GF-D8 (cell line): ENCODE data around the gene STAG1.
"Not testable (repeated sequence)": the region's sequence is repeated elsewhere in the genome, so short reads cannot be mapped to it uniquely, and the experiment has no call there.

Source experiments
- DNase-seq: peaks from one replicate; lab custom pipeline; 2025; lab: John Stamatoyannopoulos, UW

The STAG1 gene

GRCh38 chr3:136503056-136503455, 249.1 kb downstream of the STAG1 start:
- DNase-seq, result no peak

GRCh38 chr3:136498919-136499447, 253.2 kb downstream of the STAG1 start:
- no peak for DNase-seq

DNA sequence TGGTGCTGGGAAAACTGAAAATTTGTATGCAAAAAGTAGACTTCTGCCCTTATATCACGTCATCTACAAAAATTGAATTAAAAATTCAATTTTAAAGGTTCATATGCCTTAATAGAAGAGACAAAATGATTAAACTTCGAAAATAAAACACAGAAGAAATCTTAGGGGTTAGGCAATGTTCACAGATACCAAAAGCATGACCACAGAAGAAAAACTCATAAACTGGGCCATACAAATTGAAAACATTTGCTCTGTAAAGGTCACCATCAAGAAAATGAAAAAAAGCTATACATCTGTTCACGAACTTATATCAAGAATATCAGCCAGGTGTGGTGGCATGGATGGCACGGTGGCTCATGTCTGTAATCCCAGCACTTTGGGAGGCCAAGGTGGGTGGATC, 257.0 kb downstream of the STAG1 start:
- no peak for DNase-seq

DNA sequence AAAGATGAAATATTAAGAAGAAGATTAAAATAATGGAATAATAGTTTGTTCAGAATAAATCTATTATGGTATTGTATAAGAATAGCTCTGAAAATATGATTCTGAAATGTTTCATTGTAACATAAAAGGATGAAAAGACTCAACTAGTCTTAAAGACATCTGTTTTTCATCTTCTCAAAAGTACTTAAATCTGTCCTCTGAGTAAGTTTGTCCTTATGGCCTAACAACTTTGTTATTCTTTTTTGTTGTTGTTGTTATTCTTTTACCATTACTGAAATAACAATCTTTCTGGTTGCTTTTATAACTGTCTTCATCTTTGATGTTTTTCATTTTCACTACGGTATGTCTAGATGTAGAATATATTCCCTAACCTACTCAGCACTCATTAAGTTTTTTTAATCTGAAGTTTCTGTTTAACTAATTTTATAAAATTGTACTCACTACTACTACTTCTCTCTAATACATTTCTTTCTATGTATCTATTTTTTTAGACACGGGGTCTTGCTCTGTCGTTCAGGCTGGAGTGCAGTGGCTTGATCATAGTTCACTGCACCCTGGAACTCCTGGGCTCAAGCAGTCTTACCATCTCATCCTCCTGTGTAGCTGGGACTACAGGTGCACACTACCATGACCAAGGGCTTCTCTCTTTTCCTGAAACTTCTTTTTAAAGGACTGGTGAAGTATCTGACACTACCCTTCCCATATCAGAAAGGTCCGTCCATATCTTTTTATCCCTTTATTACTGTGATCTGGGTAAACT, 261.4 kb downstream of the STAG1 start:
- no peak for DNase-seq

GRCh38 chr3:136485777-136486176, 266.4 kb downstream of the STAG1 start:
- DNase-seq, result no peak

GRCh38 chr3:136476280-136476679, 275.9 kb downstream of the STAG1 start:
- no peak for DNase-seq

GRCh38 chr3:136474876-136475275, 277.3 kb downstream of the STAG1 start:
- not testable (repeated sequence) for DNase-seq

GRCh38 chr3:136473716-136474326, 278.4 kb downstream of the STAG1 start:
- DNase-seq, result no peak

DNA sequence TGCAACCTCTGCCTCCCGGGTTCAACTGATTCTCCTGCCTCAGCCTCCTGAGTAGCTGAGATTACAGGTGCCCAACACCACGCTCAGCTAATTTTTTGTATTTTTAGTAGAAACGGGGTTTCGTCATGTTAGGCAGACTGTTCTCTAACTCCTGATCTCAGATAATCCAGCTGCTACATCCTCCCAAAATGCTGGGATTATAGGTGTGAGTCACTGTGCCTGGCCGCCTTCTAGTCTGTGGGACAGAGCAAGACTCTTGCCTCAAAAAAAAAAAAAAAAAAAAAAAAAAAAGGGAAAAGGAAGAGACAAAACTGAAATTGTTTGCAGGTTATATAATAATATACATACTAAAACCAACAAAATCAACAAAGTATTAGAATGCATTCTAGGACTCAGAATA, 286.9 kb downstream of the STAG1 start:
- no peak for DNase-seq

GRCh38 chr3:136464502-136464901, 287.7 kb downstream of the STAG1 start:
- no peak for DNase-seq

DNA sequence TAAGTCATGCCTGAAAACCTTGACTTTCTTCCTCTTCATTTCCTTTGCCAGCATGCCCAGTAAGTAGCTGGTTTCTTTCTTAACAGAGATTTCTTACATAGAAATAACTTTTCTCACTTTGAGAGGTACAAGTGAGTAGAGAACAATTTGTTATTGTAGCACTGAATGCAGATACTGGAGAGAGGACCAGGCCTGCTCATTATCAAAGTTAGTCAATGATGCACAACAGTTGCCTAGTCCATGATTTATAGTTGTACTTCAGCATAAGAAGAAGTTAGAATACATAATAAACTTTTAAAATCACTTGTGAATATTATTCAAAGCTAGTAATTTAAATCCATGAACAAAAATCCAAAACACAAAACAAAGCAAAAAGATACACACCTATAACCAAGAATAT, 289.0 kb downstream of the STAG1 start:
- no peak for DNase-seq

DNA sequence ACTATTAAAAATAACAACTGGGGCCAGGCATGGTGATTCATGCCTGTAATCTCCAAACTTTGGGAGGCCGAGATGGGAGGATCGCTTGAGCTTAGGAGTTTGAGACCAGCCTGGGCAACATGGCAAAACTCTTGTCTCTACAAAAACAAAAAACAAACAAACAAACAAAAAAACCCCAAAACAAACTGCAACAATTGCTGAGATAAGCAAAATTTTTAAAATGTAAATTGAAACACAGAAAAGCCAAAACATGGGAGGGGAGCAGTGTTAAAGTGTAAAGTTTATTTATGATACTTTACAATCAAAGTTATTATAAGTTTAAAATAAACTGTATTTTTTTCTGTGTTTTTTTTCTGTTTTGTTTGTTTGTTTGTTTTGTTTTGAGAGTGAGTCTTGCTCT, 294.4 kb downstream of the STAG1 start:
- no peak for DNase-seq

- DNase-seq, result no peak
Observed at GRCh38 chr3:136456196-136456595, 296.0 kb downstream of the STAG1 start.

DNA sequence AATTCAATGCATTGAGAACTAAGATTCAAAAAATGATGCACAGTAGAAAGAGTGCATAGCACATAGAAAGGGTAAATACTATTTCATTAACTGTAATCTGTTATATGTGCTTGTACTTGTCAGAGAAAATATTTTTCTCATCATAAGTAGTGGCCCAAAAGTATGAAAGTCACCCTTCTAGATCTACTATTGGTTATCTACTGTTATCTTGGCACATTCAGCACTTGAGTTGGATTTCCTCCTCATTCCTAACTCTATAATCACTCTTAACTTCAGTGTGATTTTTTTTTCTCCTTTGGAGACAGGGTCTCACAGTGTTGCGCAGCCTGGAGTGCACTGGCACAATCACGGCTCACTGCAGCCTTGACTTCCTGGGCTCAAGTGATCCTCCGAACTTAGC, 307.6 kb downstream of the STAG1 start:
- no peak for DNase-seq

- DNase-seq, result no peak
Observed at GRCh38 chr3:136437043-136437442, 315.1 kb downstream of the STAG1 start.

GRCh38 chr3:136434429-136434828, 317.7 kb downstream of the STAG1 start:
- no peak for DNase-seq

GRCh38 chr3:136432685-136433084, 319.5 kb downstream of the STAG1 start:
- no peak for DNase-seq

GRCh38 chr3:136428167-136428566, 324.0 kb downstream of the STAG1 start:
- DNase-seq, result no peak

GRCh38 chr3:136427236-136427635, 324.9 kb downstream of the STAG1 start:
- no peak for DNase-seq

DNA sequence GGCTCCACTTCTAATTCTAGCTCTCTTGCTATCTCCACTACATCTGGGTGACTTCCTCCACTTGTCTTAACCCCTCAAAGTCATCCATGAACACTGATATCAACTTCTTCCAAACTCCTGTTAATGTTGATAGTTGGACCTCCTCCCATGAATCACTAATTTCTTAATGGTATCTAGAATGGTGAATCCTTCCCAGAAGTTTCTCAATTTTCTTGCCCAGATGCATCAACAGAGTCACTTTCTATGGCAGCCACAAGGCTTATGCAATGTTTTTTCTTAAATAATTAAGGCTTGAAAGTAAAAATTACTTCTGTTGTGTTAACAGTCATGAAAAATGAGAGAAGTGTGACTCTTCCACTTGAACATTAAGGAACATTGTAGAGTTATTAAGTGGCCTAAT, 337.7 kb downstream of the STAG1 start:
- DNase-seq, result no peak

DNA sequence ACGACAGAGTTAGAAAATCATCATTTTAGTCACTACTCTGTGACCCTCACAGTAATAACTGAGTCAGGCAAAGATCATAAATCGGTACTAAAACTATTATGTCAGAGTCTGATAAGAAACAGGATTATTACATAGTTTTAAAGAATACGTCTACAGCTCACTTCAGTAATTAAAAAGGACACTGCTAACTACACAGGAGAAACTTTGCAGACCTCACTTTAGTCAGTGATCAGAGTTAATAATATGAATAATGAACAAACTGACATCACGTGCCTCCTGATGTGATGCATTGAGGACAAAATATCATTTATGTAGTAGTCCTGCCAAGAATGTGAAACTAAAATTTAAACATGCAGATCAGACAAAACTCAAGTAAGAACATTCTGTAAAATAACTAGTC, 339.9 kb downstream of the STAG1 start:
- DNase-seq, result no peak

DNA sequence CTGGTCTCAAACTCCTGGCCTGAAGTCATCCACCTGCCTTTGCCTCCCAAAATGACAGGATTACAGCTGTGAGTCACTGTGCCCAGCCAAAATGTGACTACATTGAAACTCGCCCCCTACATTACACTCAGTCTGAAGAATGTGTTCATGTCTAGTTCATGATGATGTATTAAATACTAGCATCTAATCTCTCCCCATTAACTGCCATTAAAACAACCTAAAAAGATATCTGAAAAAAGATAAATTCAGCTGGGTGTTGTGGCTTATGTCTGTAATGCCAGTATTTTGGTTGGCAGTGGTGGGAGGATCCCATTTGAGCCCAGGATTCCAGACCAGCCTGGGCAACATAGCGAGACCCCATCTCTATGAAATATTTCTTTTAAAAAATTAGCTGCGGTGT, 342.6 kb downstream of the STAG1 start:
- DNase-seq, result no peak

GRCh38 chr3:136404056-136404455, 348.1 kb downstream of the STAG1 start:
- DNase-seq, result no peak

GRCh38 chr3:136396916-136397315, 355.3 kb downstream of the STAG1 start:
- no peak for DNase-seq
